Upper lobe of right lung (tissue), 1 donor: ENCODE measurements around the gene RRBP1. TPM values are rescaled to one million over a fixed set of nuclear protein-coding genes. Genes with fewer than 3 reads are reported as not detected.

Source experiments
- ATAC-seq: fragments of 200-7000 bp; cut with Tn5 transposase; one replicate; pipeline ENCODE4 v1.9.1; 2020; ENCODE audit warnings: mild to moderate bottlenecking, moderate library complexity
- DNase-seq: peaks from one replicate; pipeline ENCODE4 v3.0.0-alpha.2; 2020
- H3K27ac ChIP-seq: fragments of 200-600 bp; one replicate; pipeline ENCODE4 v1.8.0; 2022
- H3K27me3 ChIP-seq: fragments of 200-600 bp; one replicate; pipeline ENCODE4 v1.8.0; 2022; ENCODE audit warnings: mild to moderate bottlenecking
- H3K36me3 ChIP-seq: fragments of 200-600 bp; one replicate; pipeline ENCODE4 v1.8.0; 2022
- H3K4me1 ChIP-seq: fragments of 200-600 bp; one replicate; pipeline ENCODE4 v1.8.0; 2022
- H3K4me3 ChIP-seq: fragments of 200-600 bp; one replicate; pipeline ENCODE4 v1.8.0; 2022; ENCODE audit warnings: mild to moderate bottlenecking
- H3K9me3 ChIP-seq: fragments of 200-600 bp; one replicate; pipeline ENCODE4 v1.8.0; 2022
- intact Hi-C: fragments of 100-400 bp; cut with DNase I; formaldehyde crosslinking; loops from one replicate; pipeline ENCODE4 v1.11.0; 2022
- total RNA-seq: library from RNA; stranded (reverse); fragmentation: NEBNext Ultra II Directional; extraction: Animal tissue kit (Norgen Biotek cat#: 25700); gene quantifications from one replicate; pipeline ENCODE4 v1.2.1, GENCODE V29; 2021
- TF ChIP-seq, protein P1 (sequence below): fragments of 200-600 bp; IDR thresholded peaks from one replicate; pipeline ENCODE4 v1.8.0; 2022; ENCODE audit warnings: antibody characterized with exemption
- donor health status: DM: no; HTN: yes; CAD: no; lungs with severe emphysema.

RRBP1 gene
- total RNA-seq, 1 donor from 2014 or later: 166 TPM

DNA sequence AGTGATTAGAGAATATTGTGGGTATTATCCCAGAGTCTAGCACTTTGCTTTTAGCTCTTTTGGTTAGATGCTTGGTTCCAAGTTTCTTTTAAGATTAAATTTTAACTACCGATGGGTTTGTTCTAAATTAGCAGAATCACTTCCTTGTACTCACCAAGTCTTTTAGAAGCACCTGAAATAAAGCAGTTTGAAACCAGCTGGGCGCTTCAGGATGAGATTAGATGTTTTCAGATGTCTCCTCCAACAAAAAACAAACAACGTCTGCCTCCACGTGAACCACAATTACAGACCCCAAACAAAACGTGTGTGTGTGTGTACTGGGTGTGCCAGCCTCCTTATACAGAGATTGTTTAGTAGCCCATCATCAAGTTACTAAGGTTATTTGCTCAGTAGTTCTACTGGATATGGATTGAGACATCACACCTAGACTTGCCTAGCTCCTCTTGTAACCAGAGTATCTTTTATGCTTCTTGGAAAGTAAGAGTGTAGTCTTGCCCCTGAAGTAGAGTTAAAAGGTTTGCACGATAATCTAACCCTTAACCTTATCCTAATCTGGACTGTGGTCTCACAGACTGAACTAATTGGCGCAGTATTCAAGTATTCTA is 109.9 kb downstream of the RRBP1 start:
- no peaks in the 10 kb centered on the region for H3K9me3 ChIP-seq
- TF ChIP-seq, protein P1, sequence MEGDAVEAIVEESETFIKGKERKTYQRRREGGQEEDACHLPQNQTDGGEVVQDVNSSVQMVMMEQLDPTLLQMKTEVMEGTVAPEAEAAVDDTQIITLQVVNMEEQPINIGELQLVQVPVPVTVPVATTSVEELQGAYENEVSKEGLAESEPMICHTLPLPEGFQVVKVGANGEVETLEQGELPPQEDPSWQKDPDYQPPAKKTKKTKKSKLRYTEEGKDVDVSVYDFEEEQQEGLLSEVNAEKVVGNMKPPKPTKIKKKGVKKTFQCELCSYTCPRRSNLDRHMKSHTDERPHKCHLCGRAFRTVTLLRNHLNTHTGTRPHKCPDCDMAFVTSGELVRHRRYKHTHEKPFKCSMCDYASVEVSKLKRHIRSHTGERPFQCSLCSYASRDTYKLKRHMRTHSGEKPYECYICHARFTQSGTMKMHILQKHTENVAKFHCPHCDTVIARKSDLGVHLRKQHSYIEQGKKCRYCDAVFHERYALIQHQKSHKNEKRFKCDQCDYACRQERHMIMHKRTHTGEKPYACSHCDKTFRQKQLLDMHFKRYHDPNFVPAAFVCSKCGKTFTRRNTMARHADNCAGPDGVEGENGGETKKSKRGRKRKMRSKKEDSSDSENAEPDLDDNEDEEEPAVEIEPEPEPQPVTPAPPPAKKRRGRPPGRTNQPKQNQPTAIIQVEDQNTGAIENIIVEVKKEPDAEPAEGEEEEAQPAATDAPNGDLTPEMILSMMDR: no peak
- H3K4me1 ChIP-seq: peaks cover 38% of the 10 kb centered on the region
- ATAC-seq: no peak
- H3K27ac ChIP-seq: peak overlapping the region; percentile 100
- intact Hi-C loops: no loop called here
- H3K36me3 ChIP-seq: peaks cover 5% of the 10 kb centered on the region
- no peak for DNase-seq
- H3K27me3 ChIP-seq: no peaks in the 10 kb centered on the region
- peak overlapping the region; percentile 93 for H3K4me3 ChIP-seq

DNA sequence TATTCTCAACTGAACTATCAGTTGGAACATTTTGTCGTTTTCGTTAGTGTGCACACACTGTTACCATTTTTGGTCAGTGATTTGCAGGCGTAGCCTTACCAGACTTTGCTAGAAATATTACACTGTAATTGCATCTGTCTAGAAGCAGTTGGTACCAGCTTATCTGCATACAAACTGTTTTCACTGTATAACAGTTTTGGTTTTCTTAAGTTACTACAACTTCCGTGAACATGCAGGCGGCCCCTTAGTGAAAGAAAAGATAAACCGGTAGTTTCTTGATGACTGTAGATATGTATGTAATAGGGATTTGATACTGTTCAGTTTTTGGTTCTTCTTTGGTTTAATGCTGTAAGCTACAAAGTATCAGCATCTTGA is 110.9 kb downstream of the RRBP1 start:
- Histone ChIP-seq H3K4me3 (peak overlapping the region; percentile 93), H3K36me3 (peaks cover 5% of the 10 kb centered on the region), H3K27ac (peak overlapping the region; percentile 100), H3K27me3 (no peaks in the 10 kb centered on the region), H3K4me1 (peaks cover 32% of the 10 kb centered on the region), H3K9me3 (no peaks in the 10 kb centered on the region)
- no peak for DNase-seq
- ATAC-seq: no peak
- intact Hi-C loops: no loop called here
- TF ChIP-seq, protein P1: no peak

DNA sequence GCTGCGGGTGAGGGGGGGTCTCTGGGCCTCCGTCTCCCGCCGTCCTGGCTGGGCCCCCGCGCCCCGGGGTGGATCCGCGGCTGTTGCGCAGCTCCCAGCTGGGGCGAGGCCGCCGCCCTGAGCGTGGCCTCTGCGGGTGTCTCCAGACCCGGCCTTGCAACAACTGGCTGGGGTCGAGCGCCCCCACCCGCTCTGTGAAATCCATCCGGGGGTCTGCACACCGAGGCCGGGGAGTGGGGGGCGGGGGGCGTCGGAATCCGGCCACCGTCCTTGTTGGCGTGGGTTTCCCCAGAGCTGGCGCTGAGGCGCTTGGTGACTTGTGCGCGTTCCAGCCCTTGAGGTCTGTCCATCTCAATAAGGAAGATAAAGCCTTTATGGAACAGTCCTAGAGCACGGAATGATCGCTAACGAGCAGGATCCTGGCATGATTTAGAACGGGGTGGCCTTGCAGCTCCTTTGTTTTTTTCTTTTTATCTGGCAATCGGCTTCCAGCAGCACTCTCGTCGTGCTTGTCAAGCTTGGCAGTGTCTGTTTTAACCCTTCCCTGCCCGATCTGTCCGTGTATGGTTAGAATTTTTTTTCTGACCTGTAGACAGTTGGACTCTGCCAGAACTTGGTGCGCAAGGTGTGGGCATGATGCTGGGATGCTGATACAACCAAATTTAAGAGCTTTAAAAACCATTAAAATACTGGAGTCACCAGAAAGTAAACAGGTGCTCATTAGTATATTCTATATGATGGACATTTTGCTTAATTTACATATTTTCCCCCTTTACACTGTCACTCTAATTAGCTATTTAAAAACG is 111.5 kb downstream of the RRBP1 start:
- intact Hi-C loops: no loop called here
- ATAC-seq (peak; percentile 40), DNase-seq (peak; percentile 83)
- TF ChIP-seq, protein P1: no peak
- peak overlapping the region; percentile 100 for H3K27ac ChIP-seq
- no peaks in the 10 kb centered on the region for H3K27me3 ChIP-seq
- peaks cover 26% of the 10 kb centered on the region for H3K4me1 ChIP-seq
- H3K36me3 ChIP-seq: peaks cover 5% of the 10 kb centered on the region
- H3K4me3 ChIP-seq: peak overlapping the region; percentile 93
- no peaks in the 10 kb centered on the region for H3K9me3 ChIP-seq

DNA sequence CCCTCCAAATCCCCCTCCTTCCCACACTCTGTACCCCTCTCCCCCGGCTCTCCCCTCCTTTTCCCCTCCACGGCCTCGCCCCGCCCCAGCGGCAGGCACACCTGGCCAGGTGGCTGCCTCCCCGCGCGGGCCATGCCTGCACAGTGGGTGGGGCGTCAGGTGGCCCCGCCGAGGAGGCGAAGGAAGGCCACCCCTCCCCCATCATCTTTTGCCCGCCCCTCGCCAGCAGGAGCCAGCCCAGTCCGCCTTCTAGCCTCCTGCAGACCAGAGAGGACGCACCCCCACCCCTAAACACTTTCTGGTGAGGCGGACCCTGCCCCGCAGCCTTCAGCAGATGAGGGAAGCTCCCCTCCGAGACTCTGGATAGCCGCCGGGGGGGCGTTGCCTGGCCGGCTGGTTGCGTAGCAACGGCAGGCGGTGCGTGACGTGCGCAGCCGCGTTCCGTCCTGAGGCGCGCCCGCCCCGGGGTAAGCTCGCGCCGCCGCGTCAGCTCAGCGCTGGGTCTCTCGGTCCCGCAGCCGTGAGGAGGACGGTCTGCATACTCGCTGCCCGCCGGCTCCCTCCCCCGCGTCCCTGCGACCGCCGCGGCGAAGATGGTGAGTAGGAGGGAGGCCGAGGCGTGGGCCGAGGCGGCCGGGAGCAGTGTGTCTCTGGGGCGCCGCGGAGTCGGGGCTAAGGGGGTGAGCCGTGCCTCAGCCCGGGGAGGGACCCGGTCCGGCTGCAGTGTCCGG is 112.3 kb downstream of the RRBP1 start, which contains the start of gene DSTN:
Gene DSTN, plus strand, starts transcription at position 460 of the 731 bp plus-strand sequence. Its CDS starts 134 bp downstream, at position 594.
- TF ChIP-seq, protein P1: no peak
- DNase-seq: peak; percentile 97
- peak within 1 kb of the TSS; percentile 93 for H3K4me3 ChIP-seq
- H3K27ac ChIP-seq: peak within 1 kb of the TSS; percentile 100
- no peaks in the 10 kb centered on the region for H3K9me3 ChIP-seq
- peaks cover 5% of the 10 kb centered on the region for H3K36me3 ChIP-seq
- peaks cover 26% of the 10 kb centered on the region for H3K4me1 ChIP-seq
- no peaks in the 10 kb centered on the region for H3K27me3 ChIP-seq
- peak; percentile 91 for ATAC-seq
- intact Hi-C loops: no loop called here

DNA sequence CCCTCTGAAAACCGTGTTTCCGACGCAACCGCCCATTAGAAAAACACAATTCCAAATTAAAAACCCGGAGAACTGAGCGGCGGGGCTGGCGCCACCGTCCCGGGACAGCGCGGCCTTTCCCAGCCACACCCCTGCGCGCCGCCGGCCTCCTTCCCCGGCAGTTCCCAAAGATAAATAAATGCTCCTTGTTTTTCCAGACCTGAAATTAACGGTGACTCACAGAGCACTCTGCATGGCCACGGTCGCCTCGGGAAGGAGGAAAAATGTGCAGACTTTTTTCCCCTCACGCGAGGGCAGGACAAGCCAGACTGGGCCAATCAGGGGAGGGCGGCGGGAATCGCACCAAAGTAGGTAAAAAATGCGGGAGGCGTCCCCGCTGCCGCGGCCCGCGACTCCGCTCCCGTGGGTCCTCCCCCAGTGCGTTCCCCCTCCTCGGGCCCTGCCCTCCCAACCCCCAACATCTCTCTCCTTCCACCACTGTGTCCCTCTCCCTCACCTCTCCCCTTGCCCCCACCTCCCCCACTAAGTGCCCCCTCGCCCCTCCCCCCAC is 113.0 kb downstream of the RRBP1 start:
- H3K36me3 ChIP-seq: peaks cover 5% of the 10 kb centered on the region
- H3K9me3 ChIP-seq: no peaks in the 10 kb centered on the region
- H3K4me3 ChIP-seq: peak overlapping the region; percentile 93
- peak overlapping the region; percentile 100 for H3K27ac ChIP-seq
- peaks cover 21% of the 10 kb centered on the region for H3K4me1 ChIP-seq
- intact Hi-C loops: no loop called here
- ATAC-seq (peak; percentile 75), DNase-seq (peak; percentile 90)
- no peaks in the 10 kb centered on the region for H3K27me3 ChIP-seq
- TF ChIP-seq, protein P1: no peak
